ENCODE results near the gene HDAC4. TPM values are rescaled to one million over a fixed set of nuclear protein-coding genes. Genes with fewer than 3 reads are reported as not detected.
A peak's percentile ranks its signal among the peaks of the same experiment; 100 is the strongest.

Gene HDAC4
- total RNA-seq, 2 experiments from 2014 or later = 22.6 to 24.5 TPM

DNA sequence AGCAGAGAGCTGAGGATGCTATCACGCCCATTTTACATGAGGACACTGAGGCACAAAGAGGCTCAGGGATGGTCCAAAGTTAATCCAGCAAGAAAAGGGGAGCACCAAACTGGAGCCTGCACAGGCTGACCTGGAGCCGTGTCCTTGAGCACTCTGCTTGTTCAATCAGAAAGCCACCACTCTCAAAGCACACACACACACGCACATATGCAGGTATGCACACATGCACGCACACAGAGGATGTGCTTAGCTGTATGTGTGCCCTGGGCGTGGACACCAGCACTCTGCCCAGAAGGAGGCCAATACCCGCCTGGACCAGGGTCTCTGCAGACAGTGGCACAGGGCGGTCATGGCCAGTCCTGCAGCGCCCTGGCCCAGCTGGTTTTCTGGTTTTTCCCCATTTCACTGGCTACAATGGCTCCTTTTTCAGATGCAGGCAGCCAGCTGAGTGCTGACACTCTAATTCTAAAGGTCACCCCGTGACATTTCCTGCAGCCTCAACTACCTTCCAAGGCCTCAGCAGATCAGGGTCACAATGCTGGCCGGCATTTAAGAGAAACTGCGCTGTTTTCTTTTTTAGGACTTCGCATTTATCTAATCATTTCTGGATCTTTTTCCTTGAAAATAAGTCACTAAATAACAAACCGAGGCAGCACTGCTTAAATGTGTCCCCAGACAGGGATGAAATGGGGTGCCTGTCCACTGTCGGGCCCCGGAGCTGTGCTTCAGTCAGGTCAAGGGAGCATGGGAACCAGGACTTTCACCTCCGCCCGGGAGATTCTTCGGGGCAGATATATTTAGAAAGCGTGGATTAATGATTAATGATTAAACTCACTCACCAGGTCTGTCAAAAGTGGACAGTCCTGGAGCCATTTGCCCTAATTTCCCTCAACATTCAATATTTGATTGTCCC lies 104.5 kb downstream of the HDAC4 start:
- H3K9me3 Mint-ChIP-seq = no peaks in the 10 kb centered on the region
- H3K4me3 Mint-ChIP-seq = peak overlapping the region; percentile 54
- TF ChIP-seq, protein P1, sequence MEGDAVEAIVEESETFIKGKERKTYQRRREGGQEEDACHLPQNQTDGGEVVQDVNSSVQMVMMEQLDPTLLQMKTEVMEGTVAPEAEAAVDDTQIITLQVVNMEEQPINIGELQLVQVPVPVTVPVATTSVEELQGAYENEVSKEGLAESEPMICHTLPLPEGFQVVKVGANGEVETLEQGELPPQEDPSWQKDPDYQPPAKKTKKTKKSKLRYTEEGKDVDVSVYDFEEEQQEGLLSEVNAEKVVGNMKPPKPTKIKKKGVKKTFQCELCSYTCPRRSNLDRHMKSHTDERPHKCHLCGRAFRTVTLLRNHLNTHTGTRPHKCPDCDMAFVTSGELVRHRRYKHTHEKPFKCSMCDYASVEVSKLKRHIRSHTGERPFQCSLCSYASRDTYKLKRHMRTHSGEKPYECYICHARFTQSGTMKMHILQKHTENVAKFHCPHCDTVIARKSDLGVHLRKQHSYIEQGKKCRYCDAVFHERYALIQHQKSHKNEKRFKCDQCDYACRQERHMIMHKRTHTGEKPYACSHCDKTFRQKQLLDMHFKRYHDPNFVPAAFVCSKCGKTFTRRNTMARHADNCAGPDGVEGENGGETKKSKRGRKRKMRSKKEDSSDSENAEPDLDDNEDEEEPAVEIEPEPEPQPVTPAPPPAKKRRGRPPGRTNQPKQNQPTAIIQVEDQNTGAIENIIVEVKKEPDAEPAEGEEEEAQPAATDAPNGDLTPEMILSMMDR (IDR thresholded peaks at IDR 0.05) = no peak
- peaks cover 61% of the 10 kb centered on the region for H3K4me1 Mint-ChIP-seq (ENCODE audit: low read depth)
- H3K27me3 Mint-ChIP-seq = no peaks in the 10 kb centered on the region
- POLR2A ChIA-PET = interaction anchor here (0.7 to 2.4 kb wide), 9 partner anchors 10 to 94 kb away, joined by 3 to 11 read pairs (median 3); no protein-coding TSS in a partner anchor
- peak; percentile 30 for DNase-seq
- no peak for ATAC-seq
- H3K36me3 Mint-ChIP-seq (ENCODE audit: low read depth) = no peaks in the 10 kb centered on the region
- peak overlapping the region; percentile 73 for H3K27ac Mint-ChIP-seq
- intact Hi-C loops (cut with micrococcal nuclease) = no loop called here
- CTCF ChIA-PET = interaction anchor here (1.1 to 6.5 kb wide), 4 partner anchors 9 to 30 kb away, joined by 3 to 31 read pairs (median 4); no protein-coding TSS in a partner anchor

DNA sequence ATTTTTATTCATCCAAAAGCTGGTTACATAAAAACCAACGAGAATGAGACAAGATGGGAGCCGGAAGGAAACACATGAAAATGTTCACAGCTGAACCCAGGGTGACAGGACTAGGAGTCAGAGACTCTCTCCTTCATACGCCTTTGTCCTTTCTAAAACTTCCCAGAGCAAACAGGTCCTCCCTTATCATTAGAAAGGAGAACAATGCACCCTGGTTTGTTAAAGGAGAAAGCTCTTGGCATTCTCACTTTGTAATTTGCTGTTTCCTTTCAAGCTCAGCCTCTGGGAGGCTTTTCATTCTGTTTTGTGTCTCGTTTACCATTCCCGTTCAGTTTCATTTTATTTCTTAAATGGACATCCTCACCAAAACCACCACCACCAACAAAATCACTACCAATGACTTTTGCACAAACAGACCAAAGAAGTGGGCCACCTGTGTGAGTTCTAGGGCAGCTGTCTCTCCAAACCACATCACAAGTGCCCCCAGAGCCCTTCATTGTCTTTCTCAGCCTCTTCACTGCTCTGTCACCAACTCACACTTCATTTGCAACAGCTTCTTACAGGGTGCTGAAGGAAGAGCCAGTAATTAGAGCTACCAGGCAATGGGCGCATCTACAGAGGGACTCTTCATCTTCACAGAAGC lies 105.3 kb downstream of the HDAC4 start:
- POLR2A ChIA-PET = interaction anchor here (0.7 to 2.4 kb wide), 8 partner anchors 11 to 95 kb away, joined by 3 to 11 read pairs (median 4); no protein-coding TSS in a partner anchor
- DNase-seq = peak; percentile 59
- H3K27ac Mint-ChIP-seq = peak overlapping the region; percentile 73
- no peaks in the 10 kb centered on the region for H3K36me3 Mint-ChIP-seq (ENCODE audit: low read depth)
- H3K4me3 Mint-ChIP-seq = peak overlapping the region; percentile 54
- intact Hi-C loops (cut with micrococcal nuclease) = no loop called here
- H3K4me1 Mint-ChIP-seq (ENCODE audit: low read depth) = peaks cover 65% of the 10 kb centered on the region
- H3K27me3 Mint-ChIP-seq = no peaks in the 10 kb centered on the region
- ATAC-seq = peak; percentile 11
- H3K9me3 Mint-ChIP-seq = no peaks in the 10 kb centered on the region
- CTCF ChIA-PET = interaction anchor here (0.7 to 6.5 kb wide), 6 partner anchors 9 to 86 kb away, joined by 3 to 31 read pairs (median 4); no protein-coding TSS in a partner anchor
- TF ChIP-seq, protein P1 (IDR thresholded peaks at IDR 0.05) = no peak

DNA sequence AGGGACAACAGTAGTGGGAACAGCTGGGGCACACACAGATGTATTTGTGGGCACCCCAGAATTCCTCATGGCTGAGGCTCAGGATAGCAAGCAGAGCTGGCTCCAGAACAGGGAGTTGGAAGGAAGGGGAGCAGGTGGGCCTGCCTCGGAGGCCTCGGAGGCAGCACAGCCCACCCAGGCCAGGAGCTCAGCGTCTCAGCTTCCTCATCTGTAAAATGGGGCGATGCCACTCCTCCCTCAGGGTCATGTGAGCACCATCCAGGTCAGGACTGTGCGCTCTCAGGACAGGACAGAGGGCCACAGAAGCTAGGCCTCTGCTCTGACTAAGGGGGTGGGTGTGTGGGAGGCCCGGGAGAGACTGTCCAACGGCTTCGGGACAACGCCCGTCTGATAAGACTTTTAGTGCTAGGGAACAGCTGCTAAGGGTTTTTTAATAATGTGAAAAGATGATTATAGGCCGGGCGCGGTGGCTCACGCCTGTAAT lies 106.2 kb downstream of the HDAC4 start:
- ChIA-PET CTCF (interaction anchor here (1.1 to 6.5 kb wide), 5 partner anchors 10 to 87 kb away, joined by 5 to 31 read pairs (median 9); no protein-coding TSS in a partner anchor), POLR2A (interaction anchor here (0.5 to 2.4 kb wide), 8 partner anchors 9 to 64 kb away, joined by 3 to 11 read pairs (median 4); no protein-coding TSS in a partner anchor)
- no peaks in the 10 kb centered on the region for H3K27me3 Mint-ChIP-seq
- no peaks in the 10 kb centered on the region for H3K36me3 Mint-ChIP-seq (ENCODE audit: low read depth)
- TF ChIP-seq, protein P1 (IDR thresholded peaks at IDR 0.05) = no peak
- H3K4me1 Mint-ChIP-seq (ENCODE audit: low read depth) = peaks cover 72% of the 10 kb centered on the region
- H3K4me3 Mint-ChIP-seq = peak overlapping the region; percentile 42
- peak overlapping the region; percentile 77 for H3K27ac Mint-ChIP-seq
- H3K9me3 Mint-ChIP-seq = no peaks in the 10 kb centered on the region
- ATAC-seq = no peak
- DNase-seq = no peak
- intact Hi-C loops (cut with micrococcal nuclease) = loop anchor here (5.0 kb wide), 1 partner anchor 103 kb away; no protein-coding TSS in a partner anchor

DNA sequence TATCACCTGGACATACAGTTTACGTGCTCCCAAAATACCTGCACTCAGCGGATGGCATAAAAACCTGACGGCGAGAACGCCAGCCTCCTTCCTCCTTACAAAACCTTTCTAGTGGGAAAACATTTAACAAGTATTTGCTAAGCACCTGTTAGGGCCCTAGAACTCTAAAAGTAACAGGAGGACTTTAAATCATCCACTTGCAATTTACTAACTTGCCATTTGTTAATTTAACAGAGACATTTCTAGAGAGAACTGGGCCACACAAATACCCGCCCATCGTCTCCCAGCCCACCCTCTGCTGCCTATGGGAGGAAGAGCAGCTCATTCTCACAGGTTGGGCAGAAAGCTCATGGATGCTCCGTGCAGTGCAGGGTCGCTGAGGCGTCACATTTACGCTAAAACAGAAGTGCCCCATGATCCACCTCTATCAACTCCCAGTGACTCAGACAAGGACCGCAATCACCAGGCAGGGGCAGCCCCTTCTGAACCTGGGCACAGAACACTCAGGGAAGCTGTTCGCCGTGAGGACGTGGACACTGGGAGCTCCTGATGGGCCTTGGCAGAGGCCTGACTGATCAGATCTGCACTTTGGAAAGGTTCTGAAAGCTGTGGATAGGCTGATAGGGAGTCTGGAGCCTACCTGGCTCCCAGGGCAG lies 106.9 kb downstream of the HDAC4 start:
- DNase-seq = peak; percentile 86
- TF ChIP-seq, protein P1 (IDR thresholded peaks at IDR 0.05) = peak; percentile 31
- Mint-ChIP-seq H3K27me3 (no peaks in the 10 kb centered on the region), H3K36me3 (ENCODE audit: low read depth) (no peaks in the 10 kb centered on the region), H3K27ac (peak overlapping the region; percentile 77), H3K4me3 (peak overlapping the region; percentile 42), H3K4me1 (ENCODE audit: low read depth) (peaks cover 72% of the 10 kb centered on the region), H3K9me3 (no peaks in the 10 kb centered on the region)
- intact Hi-C loops (cut with micrococcal nuclease) = loop anchor here (5.0 kb wide), 1 partner anchor 103 kb away; no protein-coding TSS in a partner anchor
- ChIA-PET CTCF (interaction anchor here (1.1 to 6.5 kb wide), 5 partner anchors 27 to 87 kb away, joined by 5 to 31 read pairs (median 9); no protein-coding TSS in a partner anchor), POLR2A (interaction anchor here (0.8 to 2.3 kb wide), 7 partner anchors 10 to 46 kb away, joined by 3 to 11 read pairs (median 4); no protein-coding TSS in a partner anchor)
- ATAC-seq = peak; percentile 60

Measured in activated CD8-positive, alpha-beta T cell treated with anti-CD3 and anti-CD28 coated beads for 36 hours (primary cell).